ENCODE data around the gene NXPH3.

NXPH3 gene

DNA sequence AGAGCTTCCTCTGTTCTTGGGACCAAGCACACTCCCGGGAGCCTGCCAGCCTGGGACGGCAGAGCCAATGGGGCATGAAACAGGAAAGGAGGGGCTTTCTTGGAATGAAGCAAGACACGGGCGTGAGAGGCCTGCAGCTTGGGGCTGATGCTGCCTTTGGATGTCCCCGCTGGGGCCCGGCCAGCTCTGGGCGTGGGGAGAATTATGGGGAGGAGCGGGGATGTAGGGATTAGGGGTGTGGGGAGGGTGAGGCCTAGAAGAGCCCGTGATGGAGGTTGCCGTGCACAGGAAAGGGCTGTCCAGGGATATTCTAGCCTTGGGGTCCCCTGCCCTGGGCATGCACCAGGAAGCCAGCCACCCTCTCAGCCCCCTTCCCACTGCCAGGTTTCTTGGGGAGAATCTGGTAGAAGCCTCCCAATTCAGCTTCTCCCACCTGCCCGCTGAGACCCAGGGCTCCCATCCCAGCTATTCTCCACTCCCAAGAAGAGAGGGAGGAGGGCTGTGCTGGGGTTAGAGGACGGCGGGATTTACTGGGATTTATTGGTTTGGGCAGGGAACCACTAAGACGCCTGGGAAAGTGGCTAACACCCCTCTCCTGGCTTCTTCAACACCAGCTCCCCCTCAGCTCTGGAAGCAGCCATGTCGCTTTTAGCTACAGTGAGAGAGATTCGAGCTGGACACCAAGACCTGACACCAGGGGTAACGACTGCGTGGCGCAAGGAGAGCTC, 20.0 kb upstream of the NXPH3 start:
- FAIRE-seq (no peak), DNase-seq (ENCODE audit: insufficient read length, low spot score) (no peak)
- TF ChIP-seq, protein P1, sequence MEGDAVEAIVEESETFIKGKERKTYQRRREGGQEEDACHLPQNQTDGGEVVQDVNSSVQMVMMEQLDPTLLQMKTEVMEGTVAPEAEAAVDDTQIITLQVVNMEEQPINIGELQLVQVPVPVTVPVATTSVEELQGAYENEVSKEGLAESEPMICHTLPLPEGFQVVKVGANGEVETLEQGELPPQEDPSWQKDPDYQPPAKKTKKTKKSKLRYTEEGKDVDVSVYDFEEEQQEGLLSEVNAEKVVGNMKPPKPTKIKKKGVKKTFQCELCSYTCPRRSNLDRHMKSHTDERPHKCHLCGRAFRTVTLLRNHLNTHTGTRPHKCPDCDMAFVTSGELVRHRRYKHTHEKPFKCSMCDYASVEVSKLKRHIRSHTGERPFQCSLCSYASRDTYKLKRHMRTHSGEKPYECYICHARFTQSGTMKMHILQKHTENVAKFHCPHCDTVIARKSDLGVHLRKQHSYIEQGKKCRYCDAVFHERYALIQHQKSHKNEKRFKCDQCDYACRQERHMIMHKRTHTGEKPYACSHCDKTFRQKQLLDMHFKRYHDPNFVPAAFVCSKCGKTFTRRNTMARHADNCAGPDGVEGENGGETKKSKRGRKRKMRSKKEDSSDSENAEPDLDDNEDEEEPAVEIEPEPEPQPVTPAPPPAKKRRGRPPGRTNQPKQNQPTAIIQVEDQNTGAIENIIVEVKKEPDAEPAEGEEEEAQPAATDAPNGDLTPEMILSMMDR (IDR thresholded peaks at IDR 0.05; ENCODE audit: insufficient read depth, missing control alignments) = no peak

DNA sequence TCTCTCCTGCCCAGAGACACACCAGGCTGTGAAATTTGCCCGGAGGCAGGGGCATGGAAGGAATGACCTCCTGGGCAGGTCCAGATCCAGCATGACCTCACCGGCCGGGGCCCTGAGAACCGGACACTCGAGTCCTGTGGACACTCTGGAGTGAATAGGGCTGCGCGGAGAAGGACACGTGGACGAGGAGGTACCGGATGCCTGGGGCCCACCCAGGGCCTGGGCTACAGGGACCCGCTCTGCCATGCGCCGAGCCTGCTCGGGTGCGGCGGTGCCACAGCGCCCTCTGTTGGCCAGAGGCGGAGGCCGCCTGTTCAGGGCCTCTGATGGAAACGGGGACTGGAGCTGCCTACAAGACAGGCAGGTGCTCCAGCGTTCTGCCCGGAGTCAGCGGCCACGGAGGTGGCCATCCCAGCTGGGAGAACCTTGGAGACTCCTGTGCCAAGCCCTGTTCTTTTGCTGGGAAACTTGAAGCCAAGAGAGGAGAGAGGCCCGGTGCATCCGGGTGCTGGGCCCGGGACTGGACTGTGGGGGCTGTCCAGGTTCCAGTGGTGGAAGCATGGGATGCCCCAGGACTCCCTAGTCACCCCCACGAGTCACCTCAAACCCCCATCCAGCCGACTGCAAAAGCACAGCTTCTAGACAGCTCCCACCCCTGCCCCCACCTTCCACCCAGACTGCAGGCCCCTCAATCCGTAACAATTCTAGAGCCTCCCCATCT, 19.3 kb upstream of the NXPH3 start:
- no peak for FAIRE-seq
- TF ChIP-seq, protein P1 (IDR thresholded peaks at IDR 0.05; ENCODE audit: insufficient read depth, missing control alignments) = peak; percentile 98
- peak; percentile 88 for DNase-seq (ENCODE audit: insufficient read length, low spot score)

DNA sequence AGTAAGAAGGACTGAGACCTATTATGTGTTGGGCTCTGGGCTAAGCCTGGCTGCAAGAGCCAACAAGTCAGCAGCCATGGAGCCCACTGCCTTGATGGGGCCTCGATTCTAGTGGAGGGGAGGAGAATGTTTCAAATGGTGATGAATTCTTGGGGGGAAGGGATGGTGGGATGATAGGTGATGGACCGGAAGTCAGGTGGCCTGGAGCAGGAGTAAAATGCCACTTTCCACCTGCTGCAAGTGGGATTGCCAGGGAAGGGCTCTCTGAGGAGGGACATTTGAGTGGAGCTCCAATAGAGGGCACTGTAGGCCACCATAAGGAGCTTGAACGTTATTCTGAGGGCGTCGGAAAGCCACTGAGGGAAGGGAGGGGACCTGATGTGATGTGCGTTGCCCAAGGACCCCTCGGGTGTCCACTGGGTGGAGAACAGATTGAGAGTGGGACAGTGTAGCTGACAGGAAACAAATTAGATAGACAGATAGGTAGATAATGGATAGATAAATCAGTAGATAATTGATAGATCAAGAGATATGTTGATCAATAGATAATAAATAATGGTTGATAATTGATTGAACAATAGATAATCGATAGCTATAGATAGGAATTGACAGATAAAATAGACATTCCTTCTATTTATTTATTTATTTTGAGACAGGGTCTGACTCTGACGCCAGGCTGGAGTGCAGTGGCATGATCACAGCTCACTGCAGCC, 18.2 kb upstream of the NXPH3 start:
- TF ChIP-seq, protein P1 (IDR thresholded peaks at IDR 0.05; ENCODE audit: insufficient read depth, missing control alignments) = peak; percentile 76
- no peak for FAIRE-seq
- DNase-seq (ENCODE audit: insufficient read length, low spot score) = peak; percentile 29

DNA sequence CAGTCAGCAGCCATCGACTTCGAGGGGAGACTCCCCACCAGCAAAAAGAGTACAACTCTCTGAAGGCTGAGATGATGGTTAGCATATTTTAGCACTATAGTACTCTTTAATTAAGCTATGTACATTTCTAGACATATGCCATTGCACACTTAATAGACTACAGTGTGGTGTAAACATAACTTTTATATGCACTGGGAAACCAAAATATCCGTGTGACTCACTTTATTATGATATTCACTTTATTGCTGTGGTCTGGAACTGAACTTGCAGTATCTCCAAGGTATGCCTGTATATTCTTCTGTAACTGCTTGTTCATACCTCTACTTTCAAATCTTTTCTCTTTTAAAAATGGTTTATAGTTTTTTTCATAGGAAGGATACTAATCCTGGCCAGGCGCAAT, 11.0 kb upstream of the NXPH3 start:
- no peak for DNase-seq (ENCODE audit: insufficient read length, low spot score)
- no peak for FAIRE-seq
- TF ChIP-seq, protein P1 (IDR thresholded peaks at IDR 0.05; ENCODE audit: insufficient read depth, missing control alignments) = no peak

DNA sequence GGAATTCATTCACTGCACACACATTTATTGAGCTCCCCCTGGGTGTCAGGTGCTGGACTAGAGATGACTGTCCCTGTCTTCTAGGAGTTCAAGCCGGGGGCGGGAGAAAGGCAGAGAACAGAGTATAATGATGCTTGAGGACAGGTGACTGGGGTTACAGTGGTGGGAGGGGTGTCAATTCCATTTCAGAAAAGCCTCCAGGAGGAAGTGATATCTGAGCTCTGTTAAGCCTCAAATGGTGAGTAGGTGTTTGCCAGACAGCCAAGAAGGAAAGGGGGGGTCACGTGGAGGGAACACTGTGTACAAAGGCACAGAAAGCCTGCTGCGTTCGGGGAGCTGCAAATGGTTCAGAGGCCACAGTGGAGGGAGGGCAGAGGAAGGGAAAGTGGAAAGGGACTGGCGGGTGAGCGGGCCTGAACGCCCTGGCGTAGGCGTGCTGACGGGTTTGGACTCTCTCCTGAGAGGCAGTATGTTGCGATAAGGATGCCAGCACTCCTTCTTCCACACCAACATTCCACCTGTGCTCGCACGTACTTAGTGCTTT, 9.7 kb upstream of the NXPH3 start:
- DNase-seq (ENCODE audit: insufficient read length, low spot score) = no peak
- TF ChIP-seq, protein P1 (IDR thresholded peaks at IDR 0.05; ENCODE audit: insufficient read depth, missing control alignments) = no peak
- no peak for FAIRE-seq

DNA sequence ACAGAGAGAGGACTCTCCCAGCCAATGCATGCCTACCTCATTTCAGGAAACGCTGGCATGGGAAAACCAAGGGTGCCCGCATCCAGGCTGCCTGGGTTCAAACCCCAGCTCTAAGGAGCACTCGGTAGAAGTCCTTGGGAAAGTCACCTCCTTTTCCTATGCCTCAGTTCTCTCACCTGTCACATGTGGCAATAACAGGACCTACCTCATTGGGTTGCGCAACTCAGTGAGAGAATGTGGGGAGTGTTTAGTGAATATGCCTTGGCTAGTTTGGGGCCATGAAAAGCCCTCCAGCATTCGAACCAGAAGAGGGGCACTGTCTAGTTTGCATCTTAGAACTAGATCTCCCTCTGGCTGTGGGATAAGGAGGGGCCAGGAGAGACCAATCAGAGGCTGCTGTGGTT, 9.0 kb upstream of the NXPH3 start:
- no peak for DNase-seq (ENCODE audit: insufficient read length, low spot score)
- TF ChIP-seq, protein P1 (IDR thresholded peaks at IDR 0.05; ENCODE audit: insufficient read depth, missing control alignments) = no peak
- FAIRE-seq = no peak
